Measurements from ENCODE around the gene CRLF3.

The CRLF3 gene

GRCh38 chr17:30824356-30825145 is at the start of gene CRLF3:
TSS of gene CRLF3 (minus strand) at chr17:30824692. CDS start at chr17:30824651, 41 bp downstream.
- no peak for TF ChIP-seq EZH2phosphoT487 (conservative IDR thresholded peaks at IDR 0.05; ENCODE audit: low read length)
- TF ChIP-seq CTCF (IDR thresholded peaks at IDR 0.05; ENCODE audit: insufficient read depth, low read length, poor library complexity, severe bottlenecking): peak; percentile 58

DNA sequence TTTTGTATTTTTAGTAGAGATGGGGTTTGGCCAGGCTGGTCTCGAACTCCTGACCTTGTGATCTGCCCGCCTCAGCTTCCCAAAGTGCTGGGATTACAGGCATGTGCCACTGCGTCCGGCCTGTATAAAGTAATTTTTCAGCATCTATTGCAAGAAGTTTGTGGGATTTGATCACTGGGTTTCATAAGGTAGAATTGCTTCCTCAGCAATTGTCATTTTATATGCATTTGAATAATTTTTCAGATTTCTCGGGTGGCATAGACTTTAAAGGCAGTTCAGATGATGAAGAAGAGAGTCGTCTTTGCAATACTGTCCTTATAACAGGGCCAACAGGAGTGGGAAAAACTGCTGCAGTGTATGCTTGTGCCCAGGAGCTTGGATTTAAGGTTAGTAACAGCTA is 44.5 kb upstream of the CRLF3 start:
- H3K27ac ChIP-seq (ENCODE audit: low read depth, low read length): no peak overlapping the region
- H3K4me2 ChIP-seq (ENCODE audit: low read depth, low read length, poor library complexity, severe bottlenecking): no peak overlapping the region
- no peak for TF ChIP-seq CTCF (IDR thresholded peaks at IDR 0.05; ENCODE audit: insufficient read depth, low read length, poor library complexity, severe bottlenecking)
- TF ChIP-seq EZH2phosphoT487 (conservative IDR thresholded peaks at IDR 0.05; ENCODE audit: low read length): no peak
- H2AFZ ChIP-seq (ENCODE audit: low read depth, low read length, severe bottlenecking): no peak overlapping the region
- peaks cover 4% of the 10 kb centered on the region for H3K79me2 ChIP-seq (ENCODE audit: insufficient read depth, low read length)
- H3K27me3 ChIP-seq (ENCODE audit: low read length): no peaks in the 10 kb centered on the region
- H3K9me3 ChIP-seq (ENCODE audit: insufficient read depth, low read length): no peaks in the 10 kb centered on the region
- H3K9me2 ChIP-seq (replicated peaks; ENCODE audit: insufficient read depth, low read length): no peaks in the 10 kb centered on the region
- H4K20me1 ChIP-seq (ENCODE audit: low read depth, low read length): no peaks in the 10 kb centered on the region
- no peak overlapping the region for H3K4me3 ChIP-seq (ENCODE audit: insufficient read depth, low read length, poor library complexity, severe bottlenecking)
- no peak overlapping the region for H3K9ac ChIP-seq (ENCODE audit: low read length)
- H3F3A ChIP-seq (ENCODE audit: insufficient read depth): peaks cover 24% of the 10 kb centered on the region; the same call in 1 of the 2 replicates
- peaks cover 52% of the 10 kb centered on the region for H3K36me3 ChIP-seq (ENCODE audit: low read length)

More at GRCh38 chr17:30824356-30825145, at the start of gene CRLF3:
- Histone ChIP-seq H3K79me2 (ENCODE audit: insufficient read depth, low read length) (peaks cover 49% of the 10 kb centered on the region), H3K9ac (ENCODE audit: low read length) (peak within 1 kb of the TSS; percentile 96), H3K4me3 (ENCODE audit: insufficient read depth, low read length, poor library complexity, severe bottlenecking) (peak within 1 kb of the TSS; percentile 96), H3K27ac (ENCODE audit: low read depth, low read length) (peak within 1 kb of the TSS; percentile 88), H3K4me2 (ENCODE audit: low read depth, low read length, poor library complexity, severe bottlenecking) (peak within 1 kb of the TSS; percentile 100), H3K9me2 (replicated peaks; ENCODE audit: insufficient read depth, low read length) (no peaks in the 10 kb centered on the region), H3F3A (ENCODE audit: insufficient read depth) (peaks cover 43% of the 10 kb centered on the region), H2AFZ (ENCODE audit: low read depth, low read length, severe bottlenecking) (peak within 1 kb of the TSS; percentile 83), H3K9me3 (ENCODE audit: insufficient read depth, low read length) (no peaks in the 10 kb centered on the region), H3K36me3 (ENCODE audit: low read length) (no peaks in the 10 kb centered on the region), H4K20me1 (ENCODE audit: low read depth, low read length) (no peaks in the 10 kb centered on the region), H3K27me3 (ENCODE audit: low read length) (no peaks in the 10 kb centered on the region)

- no peak overlapping the region for H2AFZ ChIP-seq (ENCODE audit: low read depth, low read length, severe bottlenecking)
- TF ChIP-seq EZH2phosphoT487 (conservative IDR thresholded peaks at IDR 0.05; ENCODE audit: low read length) (no peak), CTCF (IDR thresholded peaks at IDR 0.05; ENCODE audit: insufficient read depth, low read length, poor library complexity, severe bottlenecking) (no peak)
- H3K36me3 ChIP-seq (ENCODE audit: low read length): peaks cover 30% of the 10 kb centered on the region
Observed at GRCh38 chr17:30864636-30865035, 40.1 kb upstream of the CRLF3 start.

More at GRCh38 chr17:30864636-30865035, 40.1 kb upstream of the CRLF3 start:
- Histone ChIP-seq H3F3A (ENCODE audit: insufficient read depth) (peaks cover 16% of the 10 kb centered on the region; the same call in 1 of the 2 replicates), H3K4me2 (ENCODE audit: low read depth, low read length, poor library complexity, severe bottlenecking) (no peak overlapping the region), H3K9me3 (ENCODE audit: insufficient read depth, low read length) (no peaks in the 10 kb centered on the region), H3K9ac (ENCODE audit: low read length) (no peak overlapping the region), H3K27ac (ENCODE audit: low read depth, low read length) (no peak overlapping the region), H3K9me2 (replicated peaks; ENCODE audit: insufficient read depth, low read length) (no peaks in the 10 kb centered on the region), H3K27me3 (ENCODE audit: low read length) (no peaks in the 10 kb centered on the region), H3K79me2 (ENCODE audit: insufficient read depth, low read length) (no peaks in the 10 kb centered on the region), H4K20me1 (ENCODE audit: low read depth, low read length) (no peaks in the 10 kb centered on the region), H3K4me3 (ENCODE audit: insufficient read depth, low read length, poor library complexity, severe bottlenecking) (no peak overlapping the region)
